Endothelial cell of umbilical vein (primary cell): ENCODE results near the gene SIM1. TPM values are rescaled to one million over a fixed set of nuclear protein-coding genes. Genes with fewer than 3 reads are reported as not detected.

Experiments
- BruUV-seq: library from RNA; stranded (reverse); fragments of 400-500 nt; replicated peaks from 2 replicates; lab custom pipeline; 2021; lab: Mats Ljungman, UMichigan
- CTCF ChIA-PET: fragments of 300-600, 350-600 bp; sonication (Branson Sonifier 250); formaldehyde crosslinking; loops from one replicate; lab custom pipeline; 2021; ENCODE audit warnings: antibody characterized with exemption, inconsistent platforms; lab: Charles Lee
- POLR2A ChIA-PET: fragments of 300-600, 350-600 bp; sonication (Branson Sonifier 250); formaldehyde crosslinking; loops from one replicate; lab custom pipeline; 2021; ENCODE audit warnings: antibody characterized with exemption, inconsistent platforms; lab: Charles Lee
- DNase-seq: peaks from one replicate; pipeline ENCODE4 v3.0.0-alpha.2; 2011; ENCODE audit warnings: low read depth, low spot score
- FAIRE-seq: peaks from 2 replicates; lab custom pipeline; 2011; peaks lifted over from hg19 to GRCh38; lab: Jason Lieb, UNC
- H2AFZ ChIP-seq: 2 replicates; pipeline ENCODE4 v1.6.0; 2012; ENCODE audit warnings: low read depth, low read length, control low read depth, inconsistent platforms
- H3K27ac ChIP-seq: 2 replicates; pipeline ENCODE4 v1.5.1; 2011; ENCODE audit warnings: low read depth, mild to moderate bottlenecking, control low read depth, low read length, moderate library complexity; ENCODE audit not compliant: insufficient read depth
- H3K27me3 ChIP-seq, 2 experiments: 2 replicates each; pipeline versions ENCODE4 v1.6.0 to v1.6.1; 2011; ENCODE audit warnings: low read length in 2 of 2, mixed read lengths in 1 of 2; ENCODE audit not compliant: control insufficient read depth in 2 of 2, insufficient read depth in 2 of 2
- H3K36me3 ChIP-seq, 2 experiments: 2 replicates in 1 of 2; 3 replicates in 1 of 2; pipeline ENCODE4 v1.5.1; 2011; ENCODE audit warnings: low read length in 2 of 2, mild to moderate bottlenecking in 1 of 2, moderate library complexity in 1 of 2; ENCODE audit not compliant: control insufficient read depth in 2 of 2, insufficient read depth in 2 of 2; ENCODE audit errors: extremely low read depth in 1 of 2
- H3K4me1 ChIP-seq: 3 replicates; pipeline ENCODE4 v1.5.1; 2011; ENCODE audit warnings: mild to moderate bottlenecking, low read length; ENCODE audit not compliant: control insufficient read depth, insufficient read depth; ENCODE audit errors: extremely low read depth
- H3K4me2 ChIP-seq: 2 replicates; pipeline ENCODE4 v1.6.1; 2011; ENCODE audit warnings: low read length, control low read depth, mixed read lengths; ENCODE audit not compliant: insufficient read depth
- H3K4me3 ChIP-seq, 3 experiments: fragments of 200-600 bp in 1 of 3; sonication (generic), shearing (Covaris generic) in 1 of 3; replicated peaks in 1 of 3; 2 replicates each; pipeline ENCODE4 v1.5.1; 2011 to 2016; ENCODE audit warnings: control low read depth in 3 of 3, low read length in 3 of 3, mild to moderate bottlenecking in 2 of 3, inconsistent platforms in 1 of 3, low read depth in 1 of 3, moderate library complexity in 1 of 3; ENCODE audit not compliant: insufficient read depth in 1 of 3
- H3K79me2 ChIP-seq: 2 replicates; pipeline ENCODE4 v1.6.0; 2012; ENCODE audit warnings: low read length, inconsistent platforms; ENCODE audit not compliant: control insufficient read depth, insufficient read depth
- H3K9ac ChIP-seq: replicated peaks from 2 replicates; pipeline ENCODE3; 2011; ENCODE audit warnings: low read length, control low read depth; ENCODE audit not compliant: insufficient read depth; ENCODE audit errors: extremely low read depth
- H3K9me1 ChIP-seq: replicated peaks from 3 replicates; pipeline ENCODE4 v1.6.0; 2011; ENCODE audit warnings: mild to moderate bottlenecking, low read length; ENCODE audit not compliant: control insufficient read depth, insufficient read depth; ENCODE audit errors: extremely low read depth
- H3K9me3 ChIP-seq: replicated peaks from 2 replicates; pipeline ENCODE4 v1.5.1; 2012; ENCODE audit warnings: low read length, inconsistent platforms; ENCODE audit not compliant: control insufficient read depth, insufficient read depth
- H4K20me1 ChIP-seq: replicated peaks from 2 replicates; pipeline ENCODE3; 2011; ENCODE audit warnings: mild to moderate bottlenecking, low read length; ENCODE audit not compliant: control insufficient read depth, insufficient read depth; ENCODE audit errors: extremely low read depth
- EZH2 ChIP-seq: IDR thresholded peaks from 2 replicates; pipeline ENCODE4 v1.6.1; 2012; ENCODE audit warnings: borderline replicate concordance, low read depth, mild to moderate bottlenecking, moderate library complexity, low read length, inconsistent platforms; ENCODE audit not compliant: severe bottlenecking
- FOS ChIP-seq: IDR thresholded peaks from 2 replicates; pipeline ENCODE4 v1.6.1; 2011; ENCODE audit warnings: mild to moderate bottlenecking, low read length, moderate library complexity, borderline replicate concordance; ENCODE audit not compliant: insufficient read depth
- GATA2 ChIP-seq: IDR thresholded peaks from 2 replicates; pipeline ENCODE4 v1.7.0; 2011; ENCODE audit warnings: low read depth, mild to moderate bottlenecking, moderate library complexity, mixed read lengths, low read length; ENCODE audit not compliant: insufficient read length, insufficient read depth
- JUN ChIP-seq: IDR thresholded peaks from 2 replicates; pipeline ENCODE4 v1.6.1; 2011; ENCODE audit warnings: borderline replicate concordance, low read depth; ENCODE audit not compliant: insufficient read length, insufficient read depth
- MYC ChIP-seq: IDR thresholded peaks from one replicate; pipeline ENCODE4 v1.6.1; 2011; ENCODE audit warnings: mild to moderate bottlenecking, low read depth, low read length
- POLR2A ChIP-seq: IDR thresholded peaks from 2 replicates; pipeline ENCODE4 v1.6.1; 2012; ENCODE audit warnings: low read depth, mild to moderate bottlenecking, control low read depth, low read length
- POLR2AphosphoS5 ChIP-seq: IDR thresholded peaks from 2 replicates; pipeline ENCODE4 v1.6.1; 2012; ENCODE audit warnings: low read depth, mild to moderate bottlenecking, control low read depth, low read length, moderate library complexity; ENCODE audit not compliant: insufficient read depth
- dilution Hi-C: fragments of 300-500 bp; cut with MboI; formaldehyde crosslinking; loops from one replicate; pipeline ENCODE4 v1.15.0; 2019; ENCODE audit warnings: low sequenced_read_pairs; ENCODE audit not compliant: extremely low pct_ligation_motif_present
- intact Hi-C: fragments of 100-400 bp; cut with micrococcal nuclease; formaldehyde crosslinking; loops from one replicate; pipeline ENCODE4 v1.10.0; 2022
- polyA plus RNA-seq, 4 experiments: library from polyadenylated mRNA; depleted of rRNA in 3 of 4; stranded (reverse) in 3 of 4; unstranded in 1 of 4; fragments of >200 nt; gene quantifications; 2 replicates each; pipeline versions ENCODE4 v1.2.1 to v1.2.3, GENCODE V29; 2011 to 2012; ENCODE audit warnings: missing spikeins in 1 of 4
- total RNA-seq: library from RNA; stranded (reverse); gene quantifications from 2 replicates; pipeline ENCODE4 v1.2.3, GENCODE V29; 2021
- TF ChIP-seq, protein P1 (sequence below): IDR thresholded peaks from 2 replicates; pipeline ENCODE4 v1.6.1; 2011; ENCODE audit not compliant: insufficient read depth, insufficient read length
- TF ChIP-seq, protein P2 (sequence below), 2 donors: IDR thresholded peaks; 1 replicate in 1 of 2; 2 replicates in 1 of 2; pipeline ENCODE4 v1.5.1; 2011; ENCODE audit warnings: low read length in 2 of 2, mild to moderate bottlenecking in 2 of 2, moderate library complexity in 2 of 2, control low read depth in 1 of 2, inconsistent platforms in 1 of 2, low read depth in 1 of 2; ENCODE audit not compliant: insufficient read depth in 1 of 2; ENCODE audit errors: extremely low read depth in 1 of 2

SIM1 gene
- total and polyA plus RNA-seq, 2 donors (not counting 3 experiments of a cell fraction or from before 2014, with no cell fraction given): 0.14 to 0.29 TPM

DNA sequence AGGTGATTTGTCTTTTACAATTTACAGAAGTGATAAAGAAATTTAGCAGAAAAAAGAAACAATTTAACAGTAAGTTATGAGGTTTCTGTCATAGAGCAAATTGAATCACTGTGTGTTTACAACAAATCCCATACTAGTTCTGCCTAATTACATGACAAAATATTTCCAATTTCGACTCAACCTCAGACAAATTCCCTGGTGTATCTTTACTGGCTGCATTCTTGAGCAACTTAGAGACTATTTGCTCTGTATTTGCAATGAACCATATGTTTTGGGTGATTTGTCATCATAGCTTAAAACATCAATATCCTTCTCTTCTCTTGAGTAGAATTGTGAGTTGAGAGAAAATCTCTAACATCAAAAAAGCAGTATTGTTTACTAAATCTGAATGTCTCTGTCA lies 128.7 kb downstream of the SIM1 start:
- ChIA-PET CTCF (interaction anchor here (1.3 to 1.8 kb wide), 5 partner anchors 10 to 39 kb away, joined by 3 to 7 read pairs (median 4); no protein-coding TSS in a partner anchor), POLR2A (no interaction called here)
- no peak overlapping the region for H3K4me2 ChIP-seq
- H2AFZ ChIP-seq: no peak overlapping the region
- H3K9me3 ChIP-seq: no peaks in the 10 kb centered on the region
- H3K27me3 ChIP-seq: no peaks in the 10 kb centered on the region
- DNase-seq (no peak), FAIRE-seq (no peak)
- H3K79me2 ChIP-seq: no peaks in the 10 kb centered on the region
- dilution Hi-C loops: no loop called here
- no peak overlapping the region for H3K4me3 ChIP-seq
- H4K20me1 ChIP-seq: no peaks in the 10 kb centered on the region
- no TSS peak for BruUV-seq
- TF ChIP-seq GATA2 (no peak), JUN (no peak), POLR2A (no peak), MYC (no peak), POLR2AphosphoS5 (no peak), FOS (no peak), EZH2 (no peak)
- TF ChIP-seq, protein P1, sequence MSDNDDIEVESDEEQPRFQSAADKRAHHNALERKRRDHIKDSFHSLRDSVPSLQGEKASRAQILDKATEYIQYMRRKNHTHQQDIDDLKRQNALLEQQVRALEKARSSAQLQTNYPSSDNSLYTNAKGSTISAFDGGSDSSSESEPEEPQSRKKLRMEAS: no peak
- TF ChIP-seq, protein P2, sequence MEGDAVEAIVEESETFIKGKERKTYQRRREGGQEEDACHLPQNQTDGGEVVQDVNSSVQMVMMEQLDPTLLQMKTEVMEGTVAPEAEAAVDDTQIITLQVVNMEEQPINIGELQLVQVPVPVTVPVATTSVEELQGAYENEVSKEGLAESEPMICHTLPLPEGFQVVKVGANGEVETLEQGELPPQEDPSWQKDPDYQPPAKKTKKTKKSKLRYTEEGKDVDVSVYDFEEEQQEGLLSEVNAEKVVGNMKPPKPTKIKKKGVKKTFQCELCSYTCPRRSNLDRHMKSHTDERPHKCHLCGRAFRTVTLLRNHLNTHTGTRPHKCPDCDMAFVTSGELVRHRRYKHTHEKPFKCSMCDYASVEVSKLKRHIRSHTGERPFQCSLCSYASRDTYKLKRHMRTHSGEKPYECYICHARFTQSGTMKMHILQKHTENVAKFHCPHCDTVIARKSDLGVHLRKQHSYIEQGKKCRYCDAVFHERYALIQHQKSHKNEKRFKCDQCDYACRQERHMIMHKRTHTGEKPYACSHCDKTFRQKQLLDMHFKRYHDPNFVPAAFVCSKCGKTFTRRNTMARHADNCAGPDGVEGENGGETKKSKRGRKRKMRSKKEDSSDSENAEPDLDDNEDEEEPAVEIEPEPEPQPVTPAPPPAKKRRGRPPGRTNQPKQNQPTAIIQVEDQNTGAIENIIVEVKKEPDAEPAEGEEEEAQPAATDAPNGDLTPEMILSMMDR (IDR thresholded peaks at IDR 0.05; ENCODE audit: extremely low read depth in 1 of 2, insufficient read depth in 1 of 2, low read depth in 1 of 2, low read length in 2 of 2): no peak
- no peaks in the 10 kb centered on the region for H3K36me3 ChIP-seq
- H3K9ac ChIP-seq: no peak overlapping the region
- intact Hi-C loops: no loop called here
- H3K9me1 ChIP-seq: no peaks in the 10 kb centered on the region
- H3K4me1 ChIP-seq: no peaks in the 10 kb centered on the region
- no peak overlapping the region for H3K27ac ChIP-seq
